Putamen (tissue), 1 donor: ENCODE results near the gene CDCA8.

Source experiments
- DNase-seq: peaks from one replicate; pipeline ENCODE4 v3.0.0-alpha.2; 2016; ENCODE audit warnings: low spot score

Gene CDCA8

DNA sequence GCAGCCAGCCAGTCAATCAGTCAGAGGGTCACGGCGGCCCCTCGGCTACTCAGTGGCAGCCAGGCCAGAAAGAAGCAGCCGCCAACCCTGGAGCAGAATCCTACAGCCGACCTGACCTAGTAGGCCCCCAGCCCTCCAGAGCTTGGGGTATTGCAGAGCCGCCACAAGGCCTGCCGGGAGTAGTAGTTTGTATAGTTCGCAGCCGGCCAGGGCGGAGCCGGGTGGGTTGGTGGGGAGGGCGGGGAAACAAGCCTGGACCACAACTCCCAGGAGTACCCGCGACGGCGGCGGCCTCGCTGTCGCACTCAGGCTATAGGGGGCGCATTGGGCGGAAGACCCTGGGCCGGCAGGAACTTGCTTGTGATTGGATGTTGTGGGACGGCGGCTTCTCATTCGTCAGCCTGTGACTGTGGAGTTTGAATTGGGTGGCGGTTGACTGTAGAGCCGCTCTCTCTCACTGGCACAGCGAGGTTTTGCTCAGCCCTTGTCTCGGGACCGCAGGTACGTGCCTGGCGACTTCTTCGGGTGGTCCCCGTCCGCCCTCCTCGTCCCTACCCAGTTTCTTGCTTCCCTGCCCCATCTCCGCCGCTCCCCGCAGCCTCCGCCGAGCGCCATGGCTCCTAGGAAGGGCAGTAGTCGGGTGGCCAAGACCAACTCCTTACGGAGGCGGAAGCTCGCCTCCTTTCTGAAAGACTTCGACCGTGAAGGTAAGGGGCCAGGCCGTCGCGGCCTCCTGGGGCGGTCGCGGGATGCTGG is at the start of gene CDCA8:
Gene CDCA8, plus strand, starts transcription at position 439 of the 756 bp plus-strand sequence. Its CDS starts 175 bp downstream, at position 614.
- DNase-seq: peak; percentile 98

DNA sequence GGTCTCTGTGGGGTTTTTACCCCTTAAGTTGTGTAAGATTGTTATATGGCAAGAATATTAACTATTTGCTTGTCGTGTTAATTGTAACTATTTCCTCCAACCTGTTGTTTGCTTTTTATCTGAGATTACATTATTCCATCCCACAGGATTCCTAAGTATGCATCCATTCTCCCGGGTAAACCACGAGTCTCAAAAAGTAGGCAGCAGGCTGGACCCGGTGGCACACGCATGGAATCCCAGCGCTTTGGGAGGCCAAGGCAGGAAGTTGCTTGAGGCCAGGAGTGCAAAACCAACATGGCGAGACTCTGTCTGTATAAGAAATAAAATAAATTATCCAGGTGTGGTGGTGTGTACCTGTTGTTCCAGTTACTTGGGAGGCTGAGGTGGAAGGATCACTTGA is 45.0 kb upstream of the CDCA8 start:
- no peak for DNase-seq

DNA sequence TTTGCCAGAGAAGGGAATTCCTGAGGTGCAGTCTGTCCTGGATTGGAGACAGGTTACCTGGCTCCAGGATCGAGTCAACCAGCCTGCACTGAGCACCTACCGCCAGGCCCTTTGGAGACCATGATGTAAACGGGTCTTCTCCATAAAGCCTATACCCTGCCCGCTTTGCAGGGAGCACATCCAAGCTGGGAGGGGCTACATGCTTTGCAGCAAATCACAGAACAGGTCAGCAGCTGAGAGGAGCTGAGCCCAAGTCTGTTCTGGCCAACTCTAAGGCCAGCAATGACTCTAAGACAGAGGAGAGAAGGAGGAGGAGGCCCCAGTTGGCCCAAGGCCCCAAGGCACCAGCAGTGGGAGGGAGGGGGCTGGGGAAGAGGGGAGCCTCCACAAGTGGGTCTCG is 42.1 kb upstream of the CDCA8 start:
- no peak for DNase-seq

DNA sequence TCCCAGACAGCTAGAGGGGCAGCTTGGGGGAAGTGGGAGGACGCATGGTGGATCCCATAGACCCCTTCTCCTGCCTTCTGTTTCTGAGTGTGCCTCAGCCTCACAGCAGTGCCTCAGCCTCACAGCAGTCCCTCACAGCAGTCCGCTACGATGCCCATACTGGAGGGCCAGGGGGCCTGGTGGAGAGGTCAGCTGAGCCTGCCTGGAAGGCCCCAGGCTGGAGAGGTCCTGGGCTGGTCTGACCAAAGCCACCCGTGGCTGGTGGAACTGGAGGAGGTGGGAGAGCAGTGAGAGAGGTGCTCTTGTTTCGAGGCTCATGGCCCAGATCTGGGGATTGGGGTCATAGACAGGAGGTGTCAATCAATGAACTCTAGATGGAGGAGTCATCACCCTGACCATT is 41.6 kb upstream of the CDCA8 start:
- no peak for DNase-seq

DNA sequence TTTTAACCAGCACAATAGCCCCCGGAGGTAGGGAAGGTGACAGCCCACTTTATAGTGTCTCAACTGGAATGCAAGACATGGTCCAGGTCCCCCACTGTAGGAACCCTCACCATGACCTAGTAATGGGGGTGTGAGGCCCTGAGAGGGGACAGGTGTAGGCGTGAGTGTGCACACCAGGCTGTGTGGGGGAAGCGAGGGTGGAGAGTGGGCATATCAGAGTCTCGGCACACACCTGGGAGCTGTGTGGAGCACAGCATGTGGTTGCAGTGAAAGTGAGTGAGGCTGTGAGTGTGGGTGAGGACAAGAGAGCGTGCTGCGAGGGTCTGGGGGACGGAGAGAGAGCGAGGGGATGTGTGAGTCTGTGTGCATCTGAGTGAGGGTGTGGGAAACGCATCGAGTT is 40.5 kb upstream of the CDCA8 start:
- no peak for DNase-seq

DNA sequence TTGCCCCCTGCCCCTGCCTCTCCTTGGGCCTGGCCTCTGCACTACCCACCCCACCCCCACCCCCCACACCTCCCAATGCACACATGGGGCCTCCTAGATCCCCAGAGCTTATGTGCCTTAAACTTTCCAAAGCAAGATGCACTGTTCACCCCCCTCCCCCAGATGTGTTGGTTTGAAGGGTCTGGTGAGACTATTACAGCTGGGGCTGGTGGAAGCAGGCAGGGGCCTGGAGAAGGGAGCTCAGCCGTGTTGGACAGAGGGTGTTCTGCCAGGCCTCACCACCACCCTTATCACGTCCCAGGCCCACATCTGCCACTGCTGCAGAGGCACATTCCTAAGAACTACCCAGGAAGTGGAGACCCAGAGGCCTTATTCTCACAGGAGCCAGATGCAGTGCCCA is 39.3 kb upstream of the CDCA8 start:
- no peak for DNase-seq

DNA sequence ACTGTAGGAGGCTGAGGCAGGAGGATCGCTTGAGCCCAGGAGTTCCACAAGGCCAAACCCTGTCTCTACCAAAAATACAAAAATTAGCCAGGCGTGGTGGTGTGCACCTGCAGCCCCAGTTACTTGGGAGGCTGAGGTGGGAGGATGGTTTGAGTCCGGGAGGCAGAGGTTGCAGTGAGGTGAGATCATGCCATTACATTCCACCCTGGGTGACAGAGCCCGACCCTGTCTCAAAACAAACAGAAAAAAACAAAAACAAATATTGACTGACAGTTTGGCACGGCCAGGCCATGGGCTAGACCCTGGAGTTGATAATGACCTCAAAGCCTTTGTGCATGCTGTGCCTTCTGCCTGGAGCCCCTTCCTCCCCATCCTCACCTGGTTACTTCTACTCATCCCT is 38.4 kb upstream of the CDCA8 start:
- DNase-seq: no peak

DNA sequence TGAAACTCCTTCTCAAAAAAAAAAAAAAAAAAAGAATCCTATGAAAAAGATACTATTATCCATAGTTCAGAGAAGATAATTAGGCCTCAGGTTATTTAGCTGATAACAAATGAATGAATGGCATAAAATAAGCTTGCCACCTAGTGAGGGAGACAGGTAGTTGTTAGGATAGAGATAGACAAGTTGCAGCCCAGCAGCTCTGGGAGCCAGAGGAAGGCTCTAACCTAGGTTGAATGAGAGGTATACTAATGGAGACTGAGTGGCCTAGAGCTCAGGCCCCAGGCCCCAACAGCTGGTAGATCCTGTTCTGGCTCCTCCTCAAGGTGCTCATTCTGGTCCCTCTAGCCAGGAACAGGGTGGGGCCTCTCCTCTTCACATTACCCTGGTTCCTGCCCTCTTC is 37.0 kb upstream of the CDCA8 start:
- DNase-seq: no peak

DNA sequence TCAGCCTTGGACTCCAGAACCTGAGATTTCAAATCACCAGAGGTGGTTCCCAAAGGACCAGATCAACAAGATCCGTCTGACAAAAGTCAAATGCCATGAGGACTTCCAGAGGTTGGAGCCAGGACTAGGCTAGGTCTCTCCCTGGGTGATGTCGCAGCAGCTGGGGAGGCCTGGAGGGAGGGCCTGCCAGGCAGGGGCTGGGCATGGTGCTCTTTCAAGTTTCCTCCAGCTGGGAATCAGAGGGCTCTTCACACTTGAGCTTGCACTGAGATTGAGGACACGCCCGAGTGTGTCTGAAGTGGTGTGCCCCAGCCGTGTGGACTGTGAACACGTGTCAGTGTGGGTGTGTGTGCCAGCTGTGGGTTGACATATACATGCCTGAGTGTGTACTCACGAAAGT is 36.3 kb upstream of the CDCA8 start:
- DNase-seq: no peak

DNA sequence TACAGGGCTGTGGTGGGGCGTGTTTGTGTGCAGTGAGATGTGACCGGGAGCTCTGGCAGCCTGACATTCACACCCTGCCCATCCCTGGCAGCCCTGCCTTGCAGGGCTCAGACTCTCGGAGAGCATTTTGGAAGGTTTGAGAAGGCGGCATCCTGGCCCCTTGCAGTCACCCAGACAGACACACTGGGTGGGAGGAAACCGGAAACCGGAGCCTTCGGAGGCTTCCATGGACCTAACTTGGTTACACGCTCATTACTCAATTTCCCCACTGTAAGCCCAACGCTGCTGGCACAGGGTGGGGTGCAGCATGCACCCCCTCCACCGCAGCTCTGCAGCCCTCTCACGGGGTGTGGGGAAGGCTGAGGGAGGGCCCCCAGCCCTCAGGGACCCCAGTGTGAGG is 35.4 kb upstream of the CDCA8 start:
- DNase-seq: no peak

DNA sequence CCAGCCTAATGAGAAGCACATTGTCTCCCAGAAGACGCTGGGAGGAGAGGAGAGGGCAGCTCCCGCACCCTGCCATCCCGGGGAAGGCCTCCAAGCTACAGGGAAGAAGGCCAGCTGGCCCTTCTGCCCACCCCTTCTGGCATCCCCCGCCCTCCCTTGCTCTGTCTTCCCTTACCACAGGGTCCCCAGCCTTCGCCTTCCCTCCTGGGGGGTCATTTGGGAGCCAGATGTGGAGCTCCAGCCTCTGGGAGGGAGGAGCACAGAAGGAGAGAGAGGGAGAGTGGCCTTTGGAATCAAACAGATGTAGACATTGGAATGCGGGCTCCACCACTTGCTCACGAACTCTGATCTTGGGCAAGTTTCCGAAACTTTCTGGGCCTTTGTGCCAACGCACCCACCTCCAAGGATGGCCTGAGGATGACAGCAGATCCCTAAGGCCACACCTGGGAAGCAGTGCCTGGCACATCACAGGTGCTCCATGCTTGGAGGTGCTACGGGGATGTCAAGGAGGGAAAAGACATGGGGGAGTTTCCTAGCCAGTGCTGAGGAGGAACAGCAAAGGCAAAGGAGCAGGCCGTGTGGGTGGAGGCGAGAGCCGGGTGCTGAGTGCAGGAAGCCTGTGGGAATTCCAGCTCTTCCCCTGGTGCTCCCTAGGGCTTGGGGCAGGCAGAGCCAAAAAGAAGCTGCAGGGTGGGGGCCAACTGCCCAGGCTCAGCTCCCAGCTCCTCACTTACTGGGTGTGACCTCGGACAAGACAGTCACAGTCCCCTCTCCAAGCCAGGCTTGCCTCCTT is 34.5 kb upstream of the CDCA8 start:
- DNase-seq: no peak

DNA sequence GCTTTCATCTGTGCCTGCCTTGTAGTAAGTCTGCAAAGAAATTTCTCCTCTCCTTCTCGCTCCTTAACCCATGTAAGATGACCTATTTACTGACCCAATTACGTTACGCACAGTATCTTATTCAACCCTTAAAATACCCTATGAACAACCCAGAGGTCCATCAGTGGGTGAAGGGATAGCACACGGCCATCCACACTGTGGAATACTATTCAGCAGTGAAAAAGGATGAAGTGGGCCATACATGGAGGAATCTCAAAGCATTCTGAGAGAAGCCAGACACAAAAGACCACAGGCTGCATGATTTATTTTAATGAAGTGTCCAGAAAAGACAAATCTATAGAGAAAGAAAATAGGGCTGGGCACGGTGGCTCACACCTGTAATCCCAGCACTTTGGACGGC is 33.8 kb upstream of the CDCA8 start:
- no peak for DNase-seq

DNA sequence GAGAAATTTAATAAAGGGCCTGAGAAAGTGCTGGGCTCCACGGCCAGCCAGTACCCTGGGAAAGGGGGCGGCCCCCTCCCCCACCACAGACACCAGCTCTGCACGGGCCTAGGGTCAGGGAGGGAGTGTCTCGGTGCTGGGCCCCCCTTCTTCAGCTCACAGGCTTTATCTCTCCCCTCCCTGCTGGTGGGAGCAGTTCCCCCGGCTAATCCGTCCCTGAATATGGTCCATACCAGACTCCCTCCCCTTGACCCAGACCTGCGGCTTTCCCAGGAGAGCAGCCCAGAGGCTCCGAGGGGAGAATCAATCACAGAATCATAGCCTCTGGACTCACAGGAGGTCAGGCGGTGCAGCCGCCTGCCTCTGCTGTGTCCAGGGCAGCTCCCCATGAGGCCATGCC is 31.7 kb upstream of the CDCA8 start:
- no peak for DNase-seq

DNA sequence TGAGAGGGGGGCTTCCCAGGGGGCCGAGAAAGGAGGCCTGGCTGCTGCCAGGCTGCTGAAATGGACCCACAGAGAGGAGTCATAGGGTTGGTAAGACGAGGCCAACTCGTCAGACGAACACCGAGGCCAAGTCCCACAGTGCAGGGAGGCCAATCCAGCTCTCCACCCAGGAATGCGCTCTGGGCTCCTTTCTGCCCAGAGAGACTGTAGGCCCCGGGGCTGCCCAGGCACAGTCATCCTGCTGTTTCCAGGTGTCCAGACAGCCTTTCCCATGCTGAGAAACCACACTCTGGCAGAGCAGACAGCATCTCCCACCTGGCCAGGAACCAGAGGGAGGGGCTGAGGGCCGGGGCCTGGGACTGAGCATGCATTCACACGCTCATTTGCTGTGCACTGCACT is 30.9 kb upstream of the CDCA8 start:
- no peak for DNase-seq

DNA sequence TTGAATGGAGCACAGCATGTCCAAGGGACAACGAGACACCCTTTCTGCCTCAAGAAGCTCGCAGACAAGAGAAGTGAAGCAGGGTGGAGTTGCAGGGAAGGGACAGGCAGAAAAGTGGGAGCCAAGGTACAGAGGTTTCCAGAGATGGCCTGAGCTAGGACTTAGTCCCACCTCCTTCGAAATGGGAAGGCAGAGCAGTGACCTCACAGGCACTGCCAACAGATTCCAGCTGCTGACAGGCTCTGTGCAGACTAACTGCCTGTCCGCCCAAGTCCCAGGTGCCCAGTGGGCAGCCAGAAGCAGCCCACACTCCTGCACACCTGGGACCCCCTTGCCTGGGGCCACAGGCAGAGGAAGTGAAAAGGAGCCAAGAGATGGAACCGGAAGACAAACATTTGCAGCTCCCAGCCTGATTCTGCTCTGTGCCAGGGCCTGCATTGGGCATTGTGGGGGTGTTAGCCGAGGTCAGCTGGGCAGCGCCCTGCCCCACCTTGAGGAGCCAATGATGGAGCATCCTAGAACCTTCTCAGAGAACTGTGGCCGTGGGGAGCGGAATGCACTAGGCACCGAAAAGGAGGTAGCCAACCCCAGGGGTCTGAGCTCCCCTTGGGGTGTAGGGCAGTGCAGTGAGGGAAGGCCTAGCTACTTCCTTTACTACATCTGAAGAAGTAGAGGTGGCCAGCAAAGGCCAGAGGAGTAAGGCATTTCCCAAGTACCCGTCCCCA is 30.1 kb upstream of the CDCA8 start:
- DNase-seq: no peak

DNA sequence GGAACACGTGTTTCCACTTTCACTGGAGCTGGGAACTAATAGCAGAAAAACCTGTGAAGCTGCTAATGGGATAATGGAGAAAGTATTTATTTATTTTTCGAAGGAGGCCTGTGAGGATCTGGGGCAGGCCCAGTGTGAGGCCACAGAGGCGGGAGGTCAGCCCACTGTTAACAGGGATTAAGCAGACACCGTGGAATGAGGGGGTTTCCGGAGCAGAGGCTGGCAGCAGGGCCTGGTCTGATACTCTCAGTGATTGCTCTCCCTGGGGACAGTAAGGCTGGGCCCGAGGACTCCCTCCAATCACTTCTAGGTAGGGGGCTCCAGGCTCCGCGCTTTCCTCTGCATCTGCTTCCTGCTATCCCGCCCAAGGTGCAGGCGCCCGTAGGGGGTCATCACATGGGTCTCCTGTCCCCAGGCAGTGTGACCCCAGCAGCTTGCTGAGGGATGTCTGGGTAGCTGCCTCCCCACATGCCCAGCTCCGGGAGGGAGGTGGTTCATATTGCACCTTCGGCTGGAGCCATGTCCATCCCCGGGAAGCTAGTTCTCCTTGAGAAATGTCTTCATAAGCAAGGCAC is 28.8 kb upstream of the CDCA8 start:
- DNase-seq: no peak

DNA sequence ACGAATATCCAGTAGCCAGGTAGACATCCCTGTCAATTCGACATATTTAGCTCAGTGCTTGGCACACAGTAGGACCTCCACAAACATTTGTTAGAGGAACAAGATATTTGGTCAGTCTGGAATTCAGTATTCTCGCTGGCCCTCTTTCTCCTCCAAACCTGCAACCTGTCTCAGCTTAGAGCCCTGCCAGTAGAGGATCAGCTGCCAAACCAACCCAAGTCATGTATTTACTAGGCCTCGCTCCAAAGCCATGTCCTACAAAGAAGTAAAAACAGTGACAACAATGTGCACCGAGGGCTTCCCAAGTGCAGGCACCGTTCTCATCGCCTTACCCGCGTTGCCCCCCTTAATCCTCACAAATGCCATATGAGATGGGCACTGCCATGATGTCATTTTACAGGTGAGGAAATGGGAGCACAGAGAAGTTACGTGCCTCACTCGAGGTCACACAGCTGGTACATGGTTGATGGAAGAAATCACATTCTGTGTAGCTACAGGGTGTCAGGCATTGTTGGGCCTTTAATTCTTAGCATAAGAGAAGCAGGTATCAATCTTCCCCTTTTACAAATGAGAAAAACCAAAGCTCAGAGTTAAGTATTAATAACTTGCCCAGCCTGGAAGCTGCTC is 26.0 kb upstream of the CDCA8 start:
- no peak for DNase-seq

DNA sequence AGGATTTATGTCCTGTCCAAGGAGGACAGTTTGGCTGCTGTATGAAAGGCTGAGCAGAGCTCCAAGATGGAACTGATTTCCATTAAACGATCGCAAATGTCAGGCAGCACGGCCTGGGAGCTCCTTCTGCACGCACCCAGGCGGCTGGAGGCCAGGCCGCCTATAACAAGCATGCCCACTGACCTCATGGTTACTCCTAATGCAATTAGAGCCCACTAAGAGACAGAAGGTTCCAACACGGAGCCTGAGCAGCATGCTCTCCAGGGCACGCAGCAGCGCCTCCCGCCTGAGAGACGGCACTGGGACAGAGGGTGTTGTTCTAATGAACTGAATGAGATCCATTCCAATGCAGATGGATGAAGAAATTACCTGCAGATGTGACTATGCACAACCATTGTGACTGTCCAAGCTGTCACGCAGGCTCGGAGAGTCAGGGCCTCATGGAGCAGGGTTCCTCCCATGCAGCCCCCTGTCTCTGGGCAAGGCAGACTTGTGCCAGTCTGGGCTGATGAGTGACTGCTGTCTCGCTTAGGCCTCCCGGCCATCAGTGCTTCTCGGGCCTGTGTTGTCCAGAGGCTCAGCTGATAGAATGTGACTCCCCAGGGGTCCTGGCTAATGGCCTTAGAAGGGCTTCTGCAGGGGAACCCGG is 25.2 kb upstream of the CDCA8 start:
- DNase-seq: no peak

DNA sequence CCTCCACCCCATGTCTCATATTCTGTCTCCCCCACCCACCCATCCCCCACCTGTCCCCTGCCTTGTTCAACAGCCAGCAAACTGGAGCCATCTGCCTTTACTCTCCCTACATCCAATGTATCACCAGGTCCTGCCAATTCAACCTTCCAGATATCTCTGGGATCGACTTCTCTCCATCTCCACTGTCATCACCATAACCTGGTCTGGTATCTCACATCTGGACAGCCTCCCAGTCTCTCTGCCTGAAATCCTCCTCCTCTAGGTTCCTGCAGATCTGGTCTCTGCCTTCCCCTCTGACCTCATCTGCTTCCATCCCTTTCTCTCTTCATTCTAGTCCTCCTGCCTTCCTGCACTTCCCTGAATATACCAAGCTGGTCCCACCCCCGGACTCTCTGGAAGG is 22.2 kb upstream of the CDCA8 start:
- no peak for DNase-seq

DNA sequence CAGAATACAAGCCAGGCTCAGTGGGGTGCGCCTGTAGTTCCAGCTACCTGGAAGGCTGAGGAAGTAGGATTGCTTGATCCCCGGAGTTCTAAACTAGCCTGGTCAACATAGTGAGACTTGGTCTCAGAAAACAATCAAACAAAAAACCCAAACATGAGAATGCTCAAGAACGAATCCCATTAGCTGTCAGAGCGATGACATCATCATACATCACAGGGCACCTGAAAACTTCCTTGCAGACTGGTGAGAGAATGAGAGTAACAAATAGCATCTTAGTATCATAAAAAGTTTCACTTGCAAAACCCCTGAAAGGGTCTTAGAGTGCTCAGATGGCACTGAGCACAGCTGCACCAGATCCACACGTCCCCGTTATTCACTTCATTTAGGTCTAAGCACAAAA is 21.1 kb upstream of the CDCA8 start:
- no peak for DNase-seq

DNA sequence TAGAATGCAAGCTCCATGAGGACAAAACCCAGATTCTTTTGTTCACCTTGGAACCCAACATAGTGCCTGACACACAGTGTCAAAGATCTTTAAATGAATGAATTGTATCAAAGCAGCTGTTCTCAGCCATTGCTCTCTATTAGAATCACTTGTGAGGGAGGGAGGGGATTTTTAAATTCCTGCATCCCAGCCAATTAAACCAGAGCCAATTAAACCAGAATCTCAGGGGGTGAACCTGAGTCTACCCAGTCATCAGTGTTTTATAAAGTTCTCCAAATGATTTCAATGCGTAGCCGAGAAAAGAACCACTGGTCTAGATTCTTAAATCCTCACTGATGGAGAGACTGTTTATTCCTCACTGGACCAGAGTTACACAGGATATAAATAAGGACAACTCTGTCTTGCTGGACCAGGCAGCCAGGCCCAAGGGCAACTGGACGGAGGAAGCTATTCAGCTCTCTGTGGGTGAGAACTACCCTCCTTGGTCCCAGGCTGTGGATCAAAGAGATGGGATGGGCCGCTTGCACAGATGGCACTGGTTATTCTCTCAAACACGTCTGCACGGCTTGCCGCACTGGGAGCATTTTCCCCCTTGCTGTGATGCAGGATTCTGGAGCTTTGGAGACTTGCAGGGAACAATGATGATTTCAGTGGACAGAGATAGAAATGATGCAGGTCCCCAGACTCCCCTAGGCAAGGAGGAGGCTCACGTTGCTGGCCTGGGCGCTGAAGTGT is 20.0 kb upstream of the CDCA8 start:
- no peak for DNase-seq
